ENCODE data around the gene PEX13.
A peak's percentile ranks its signal among the peaks of the same experiment; 100 is the strongest.
"Not testable (repeated sequence)": the region's sequence is repeated elsewhere in the genome, so short reads cannot be mapped to it uniquely, and the experiment has no call there.

PEX13 gene

DNA sequence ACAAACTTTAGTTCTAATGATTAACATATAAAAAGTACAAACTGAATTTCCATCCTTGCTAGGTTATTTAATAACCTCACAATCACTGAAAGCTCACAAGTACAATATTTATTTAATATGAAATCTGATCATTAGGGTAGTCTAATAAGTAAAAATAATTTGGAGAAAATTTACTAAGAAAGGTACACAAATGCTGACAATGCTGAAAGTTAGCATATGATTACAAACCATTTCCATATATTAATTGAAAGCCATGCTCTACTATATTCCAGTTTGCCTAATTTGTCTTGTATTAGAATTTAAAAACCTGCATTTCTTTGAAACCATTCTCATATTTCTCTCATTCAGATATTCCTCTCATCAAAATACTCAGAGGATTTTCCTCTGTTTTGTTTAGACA is 8.2 kb upstream of the PEX13 start:
- DNase-seq (ENCODE audit: low read depth), result no peak

- no peak for DNase-seq (ENCODE audit: low read depth)
These were observed 5.8 kb upstream of the PEX13 start for GRCh38 chr2:61011678-61012077.

GRCh38 chr2:61012303-61012702 is 5.2 kb upstream of the PEX13 start:
- DNase-seq (ENCODE audit: low read depth), result peak; percentile 58

DNA sequence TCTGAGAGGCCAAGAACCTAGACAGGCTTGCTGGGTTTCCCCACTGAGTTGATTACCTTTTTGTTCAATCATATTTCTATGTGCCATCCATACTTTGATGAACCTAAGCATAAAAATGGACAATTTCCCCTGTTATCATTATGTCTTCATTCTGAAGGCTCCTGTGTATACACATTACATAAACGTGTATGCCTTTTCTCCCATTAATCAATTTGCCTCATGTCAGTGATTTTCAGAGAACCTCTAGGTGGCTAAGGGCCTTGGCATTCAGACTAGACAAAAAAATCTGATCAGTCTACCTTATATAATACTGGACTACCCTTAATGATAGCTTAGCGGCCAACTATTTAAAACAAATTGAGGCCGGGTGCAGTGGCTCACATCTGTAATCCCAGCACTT is 4.1 kb upstream of the PEX13 start:
- DNase-seq (ENCODE audit: low read depth), result no peak

GRCh38 chr2:61014763-61015162 is 2.8 kb upstream of the PEX13 start:
- no peak for DNase-seq (ENCODE audit: low read depth)

GRCh38 chr2:61015976-61016375 is 1.5 kb upstream of the PEX13 start:
- no peak for DNase-seq (ENCODE audit: low read depth)

DNA sequence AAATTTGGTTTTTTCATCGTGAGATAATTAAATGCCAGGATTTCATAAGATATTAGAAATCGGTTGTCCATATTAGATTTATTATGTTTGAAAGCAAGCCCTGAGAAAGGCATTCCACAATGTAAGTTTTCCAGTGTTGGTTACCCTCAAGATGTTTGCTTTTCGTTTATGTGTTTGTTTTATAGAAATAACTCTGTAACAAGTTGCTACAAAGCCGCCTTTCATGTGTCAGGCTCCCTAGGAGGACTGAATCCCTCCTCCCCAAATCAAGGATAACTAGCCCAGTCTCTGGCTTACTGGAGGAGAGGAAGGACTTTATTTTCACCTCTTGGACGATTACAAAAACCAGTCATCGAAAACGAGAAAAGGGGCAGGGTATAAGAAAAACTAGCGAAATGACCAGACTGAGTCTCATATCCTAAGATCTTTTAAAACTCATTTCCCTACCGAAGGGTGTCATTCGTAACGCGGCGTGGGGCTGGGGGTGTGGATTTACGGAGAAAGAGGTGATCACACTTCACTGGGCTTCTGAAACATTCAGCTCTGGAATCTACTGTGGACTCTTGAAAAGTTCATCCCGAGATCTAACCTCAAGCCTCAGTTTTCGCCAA is 1.0 kb upstream of the PEX13 start:
- no peak for DNase-seq (ENCODE audit: low read depth)

- DNase-seq (ENCODE audit: low read depth), result peak; percentile 80
These were observed 441 bp upstream of the PEX13 start for GRCh38 chr2:61017003-61017555.

GRCh38 chr2:61018318-61018755 is 817 bp downstream of the PEX13 start:
- no peak for DNase-seq (ENCODE audit: low read depth)

GRCh38 chr2:61018798-61019197 is 1.3 kb downstream of the PEX13 start:
- DNase-seq (ENCODE audit: low read depth), result no peak

- DNase-seq (ENCODE audit: low read depth), result no peak
These were observed 3.7 kb downstream of the PEX13 start for GRCh38 chr2:61021228-61021660.

DNA sequence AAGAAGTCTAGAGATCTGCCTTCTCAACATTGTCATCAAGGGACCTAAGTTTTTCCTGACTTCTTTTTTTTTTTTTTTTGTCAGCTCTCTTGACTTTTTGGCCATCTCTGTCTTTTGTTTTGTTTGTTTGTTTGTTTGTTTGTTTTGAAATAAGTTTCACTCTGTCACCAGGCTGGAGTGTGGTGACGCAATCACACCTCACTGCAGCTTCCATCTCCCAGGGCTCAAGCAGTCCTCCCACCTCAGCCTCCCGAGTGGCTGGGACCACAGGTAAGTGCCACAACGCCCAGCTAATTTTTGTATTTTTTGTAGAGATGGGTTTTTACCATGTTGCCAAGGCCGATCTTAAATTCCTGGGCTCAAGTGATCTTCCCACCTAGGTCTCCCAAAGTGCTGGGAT is 6.2 kb downstream of the PEX13 start:
- no peak for DNase-seq (ENCODE audit: low read depth)

DNA sequence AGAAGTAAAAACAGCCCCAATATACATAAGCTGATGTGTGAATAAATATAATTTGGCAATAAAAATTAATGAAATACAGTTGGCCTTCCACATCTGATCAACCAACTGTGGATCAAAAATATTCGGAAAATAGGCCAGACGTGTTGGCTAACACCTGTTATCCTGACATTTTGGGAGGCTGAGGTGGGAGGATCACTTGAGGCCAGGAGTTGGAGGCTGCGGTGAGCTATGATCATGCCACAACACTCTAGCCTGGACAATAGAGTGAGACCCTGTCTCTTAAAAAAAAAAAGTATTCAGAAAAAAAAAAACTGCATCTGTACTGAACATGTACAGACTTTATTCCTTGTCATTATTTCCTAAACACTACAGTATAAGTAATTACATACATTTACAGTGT is 12.0 kb downstream of the PEX13 start:
- no peak for DNase-seq (ENCODE audit: low read depth)

GRCh38 chr2:61034592-61034991 is 17.1 kb downstream of the PEX13 start:
- DNase-seq (ENCODE audit: low read depth), result not testable (repeated sequence)

GRCh38 chr2:61036643-61037042 is 19.1 kb downstream of the PEX13 start:
- DNase-seq (ENCODE audit: low read depth), result not testable (repeated sequence)

DNA sequence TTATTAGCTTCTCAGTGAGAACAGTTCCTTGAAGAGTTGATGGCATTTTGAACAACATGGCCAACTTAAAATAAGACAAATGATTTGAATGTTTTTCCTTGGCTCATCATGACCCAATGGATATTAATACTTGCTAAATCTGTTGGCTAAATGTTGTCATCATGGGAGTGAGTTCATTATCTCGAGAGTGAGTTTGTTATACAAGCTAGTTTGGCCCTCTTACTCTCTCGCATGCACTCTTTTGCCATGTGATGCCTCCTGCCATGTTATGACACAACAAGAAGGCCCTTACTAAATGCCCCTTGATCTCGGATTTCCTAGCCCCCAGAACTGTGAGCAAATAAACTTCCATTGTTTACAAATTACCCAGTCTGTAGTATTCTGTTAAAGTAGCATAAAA is 25.3 kb downstream of the PEX13 start:
- no peak for DNase-seq (ENCODE audit: low read depth)

DNA sequence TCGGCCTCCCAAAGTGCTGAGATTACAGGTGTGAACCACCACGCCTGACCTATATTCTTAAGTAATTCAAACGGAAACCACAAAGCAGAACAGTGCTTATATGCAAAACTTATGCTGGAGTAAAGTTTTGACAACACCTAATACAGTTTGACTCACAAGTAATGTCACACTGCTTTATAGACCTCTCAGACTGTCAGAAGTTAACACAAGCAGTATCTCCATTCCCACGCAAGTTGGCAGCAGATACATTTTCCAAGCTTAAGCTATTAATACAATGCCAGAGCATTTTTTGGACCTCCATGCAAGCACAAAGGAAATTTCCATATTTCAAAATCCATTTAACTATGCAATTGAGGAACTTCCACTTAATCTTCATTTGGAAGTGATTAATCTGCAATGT is 27.1 kb downstream of the PEX13 start:
- DNase-seq (ENCODE audit: low read depth), result no peak

GRCh38 chr2:61045226-61045625 is 27.7 kb downstream of the PEX13 start:
- DNase-seq (ENCODE audit: low read depth), result no peak

GRCh38 chr2:61045999-61046398 is 28.5 kb downstream of the PEX13 start:
- DNase-seq (ENCODE audit: low read depth), result no peak

- no peak for DNase-seq (ENCODE audit: low read depth)
These were observed 38.0 kb downstream of the PEX13 start for GRCh38 chr2:61055557-61055956.

- no peak for DNase-seq (ENCODE audit: low read depth)
These were observed 40.0 kb downstream of the PEX13 start for GRCh38 chr2:61057562-61057961.

GRCh38 chr2:61059382-61059781 is 41.9 kb downstream of the PEX13 start:
- no peak for DNase-seq (ENCODE audit: low read depth)

DNA sequence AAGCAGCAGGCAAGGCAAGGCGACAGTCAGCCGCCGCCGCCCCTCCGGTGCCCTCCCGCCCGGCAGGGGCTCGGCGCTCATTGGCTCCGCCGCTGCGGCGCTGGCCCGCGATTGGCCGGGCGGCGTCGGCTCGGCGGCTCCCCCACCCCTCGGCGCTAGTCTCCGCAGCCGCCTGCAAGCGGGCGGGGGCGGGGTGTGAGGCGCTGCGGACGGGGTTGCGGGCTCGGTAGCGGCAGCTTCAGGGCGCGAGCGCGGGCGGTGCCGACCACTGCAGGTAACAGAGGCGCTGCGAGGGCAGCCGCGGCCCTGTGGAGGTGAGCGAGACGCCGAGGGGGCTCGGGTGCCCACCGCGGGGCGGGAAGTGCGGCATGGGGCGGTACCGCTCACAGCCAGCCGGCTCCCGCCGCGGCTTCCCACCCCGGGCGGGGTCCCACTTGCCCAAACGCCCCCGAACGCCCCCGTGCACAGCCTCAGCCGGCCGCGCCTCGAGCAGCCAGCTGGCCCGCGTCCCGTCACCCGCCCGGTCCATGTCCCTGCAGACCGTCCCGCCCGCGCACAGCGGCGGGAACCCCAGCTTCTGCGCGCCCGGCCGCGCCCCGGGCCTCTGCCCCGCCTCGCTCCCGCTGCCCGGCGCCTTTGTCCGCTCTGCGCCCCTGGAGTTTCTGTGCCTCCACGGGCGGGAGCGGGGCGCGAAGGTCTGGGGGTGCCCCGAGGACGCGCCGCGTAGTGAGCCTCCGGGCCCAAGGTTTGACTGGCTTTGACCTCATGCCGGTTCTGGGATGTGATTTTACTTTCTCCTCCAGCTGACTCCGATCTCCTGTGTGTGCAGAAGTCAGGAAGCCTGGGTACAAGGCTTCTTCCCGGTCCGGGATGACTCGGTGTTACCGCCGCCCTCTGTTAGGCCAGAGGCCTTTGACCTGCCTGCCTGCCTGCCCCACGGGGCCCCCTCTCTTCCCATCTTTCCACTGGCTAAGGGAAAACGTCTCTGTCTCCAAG is 48.5 kb downstream of the PEX13 start, which contains the start of gene SANBR:
Gene SANBR, plus strand, starts transcription at position 158 of the 996 bp plus-strand sequence. CDS start 4,480 bp downstream, outside the sequence.
- DNase-seq (ENCODE audit: low read depth), result no peak
